Thymus (tissue), 2 donors: ENCODE measurements around the gene ISM1. TPM values are rescaled to one million over a fixed set of nuclear protein-coding genes. Genes with fewer than 3 reads are reported as not detected.

Experiments
- polyA plus RNA-seq: library from polyadenylated mRNA; stranded (reverse); fragments of 200-250 nt; gene quantifications from one replicate; pipeline ENCODE4 v1.2.3, GENCODE V29; 2013
- total RNA-seq: library from RNA; stranded (reverse); fragments of 120-200 nt; gene quantifications from one replicate; pipeline ENCODE4 v1.2.4, GENCODE V29; 2013
- donor health status: healthy.

The ISM1 gene
- total and polyA plus RNA-seq, 2 donors = 0.66 to 1.2 TPM

Other genes with a start within 250 kb of the ISM1 start
- gene SPTLC3, start 212.3 kb upstream of the ISM1 start, total RNA-seq = 3.4 TPM
- gene SPTLC3, start 212.3 kb upstream of the ISM1 start, polyA plus RNA-seq = 3.8 TPM